Epithelial cell of proximal tubule (primary cell): ENCODE measurements around the gene PADI1. TPM values are rescaled to one million over a fixed set of nuclear protein-coding genes. Genes with fewer than 3 reads are reported as not detected.

Source experiments
- DNase-seq: peaks from one replicate; pipeline ENCODE4 v3.0.0-alpha.2; 2011; ENCODE audit warnings: low read depth
- H3K4me3 ChIP-seq: 2 replicates; pipeline ENCODE4 v1.5.1; 2011; ENCODE audit warnings: low read depth, mild to moderate bottlenecking, low read length
- CTCF ChIP-seq: conservative IDR thresholded peaks from 2 replicates; pipeline ENCODE4 v1.5.1; 2012; ENCODE audit warnings: low read depth, mild to moderate bottlenecking, low read length
- total RNA-seq: library from RNA; depleted of rRNA; stranded (reverse); fragments of >200 nt; gene quantifications from 2 replicates; pipeline ENCODE4 v1.2.3, GENCODE V29; 2015

PADI1 gene
- total RNA-seq, 1 donor from 2014 or later: 1.1 TPM

DNA sequence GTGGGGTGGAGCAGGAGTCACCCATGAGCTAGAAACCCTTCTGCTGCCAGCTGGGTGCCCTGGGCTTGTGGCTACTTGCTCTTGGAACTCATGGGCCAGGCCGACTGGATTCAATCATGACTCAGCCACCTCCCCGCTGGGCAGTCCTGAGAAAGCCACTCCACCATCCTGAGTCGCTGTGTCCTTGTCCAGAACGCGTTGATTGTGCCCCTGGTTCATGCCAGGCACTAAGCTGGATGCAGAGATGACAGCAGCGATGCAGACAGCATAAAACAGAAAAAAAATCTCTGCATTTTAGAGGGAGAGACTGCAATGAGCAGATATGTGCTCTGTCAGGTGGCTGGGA, 10.6 kb downstream of the PADI1 start:
- no peak for DNase-seq
- H3K4me3 ChIP-seq: no peak overlapping the region
- TF ChIP-seq CTCF: no peak

DNA sequence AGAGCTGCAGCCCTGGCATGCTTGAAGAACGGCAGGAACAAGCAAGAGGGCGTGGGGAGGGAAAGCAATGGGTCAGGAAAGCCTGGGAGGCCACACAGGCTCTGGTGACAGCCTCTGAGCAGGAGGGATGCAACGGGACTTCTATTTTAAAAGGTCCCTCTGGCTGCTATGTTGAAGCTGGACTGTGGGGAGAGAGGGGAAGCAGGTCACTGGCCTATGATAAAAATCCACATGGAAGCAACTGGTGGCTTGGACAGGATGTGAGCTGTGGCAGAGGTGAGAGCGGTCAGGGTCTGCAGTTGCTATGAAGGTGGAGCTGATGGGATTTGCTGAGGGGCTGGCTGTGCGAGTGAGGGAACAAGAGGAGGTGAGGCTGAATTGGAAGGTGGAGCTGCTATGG, 11.2 kb downstream of the PADI1 start:
- no peak for DNase-seq
- H3K4me3 ChIP-seq: no peak overlapping the region
- no peak for TF ChIP-seq CTCF

GRCh38 chr1:17217607-17218006, 12.7 kb downstream of the PADI1 start:
- H3K4me3 ChIP-seq: no peak overlapping the region
- DNase-seq: no peak
- no peak for TF ChIP-seq CTCF

DNA sequence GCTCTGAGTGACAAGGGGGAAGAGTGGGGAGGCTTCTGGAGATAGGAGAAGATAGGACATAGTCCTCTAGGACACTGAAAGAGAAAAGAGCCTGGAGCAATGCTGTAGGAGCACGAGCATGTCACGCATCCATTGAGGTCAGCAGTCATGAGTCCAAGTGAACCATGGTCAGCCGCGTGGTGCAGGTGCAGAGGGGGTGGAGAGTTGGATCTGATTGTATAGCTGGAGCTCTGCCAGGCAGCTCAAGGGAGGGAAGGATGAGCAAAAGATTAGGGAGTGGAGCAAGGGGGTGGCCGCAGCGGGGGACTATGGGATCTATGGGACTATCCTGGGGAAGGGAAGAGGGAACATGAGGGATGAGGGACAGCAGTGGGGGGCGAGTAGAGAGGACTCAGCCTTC, 14.0 kb downstream of the PADI1 start:
- TF ChIP-seq CTCF: no peak
- H3K4me3 ChIP-seq: no peak overlapping the region
- no peak for DNase-seq

- DNase-seq: no peak
- H3K4me3 ChIP-seq: no peak overlapping the region
- TF ChIP-seq CTCF: no peak
These were observed 15.4 kb downstream of the PADI1 start for GRCh38 chr1:17220287-17220686.

GRCh38 chr1:17222557-17222956, 17.6 kb downstream of the PADI1 start:
- DNase-seq: no peak
- no peak for TF ChIP-seq CTCF

GRCh38 chr1:17224434-17224833, 19.5 kb downstream of the PADI1 start:
- H3K4me3 ChIP-seq: no peak overlapping the region
- TF ChIP-seq CTCF: no peak
- no peak for DNase-seq

More at GRCh38 chr1:17222557-17222956, 17.6 kb downstream of the PADI1 start:
- H3K4me3 ChIP-seq: no peak overlapping the region
